Testis (tissue), 2 donors: ENCODE results near the gene FLT3LG.

ENCODE experiments used
- POLR2A ChIP-seq: fragments of 450-650 bp; IDR thresholded peaks from one replicate; pipeline ENCODE4 v1.6.1; 2017; ENCODE audit warnings: antibody characterized with exemption, mild to moderate bottlenecking, moderate library complexity
- TF ChIP-seq, protein P1 (sequence below), 3 experiments: fragments of 450-650 bp in 2 of 3; fragments of 200-600 bp in 1 of 3; sonication (generic) in 1 of 3; IDR thresholded peaks; one replicate each; pipeline ENCODE4 v1.5.1; 2016 to 2019; ENCODE audit warnings: antibody characterized with exemption in 3 of 3, mild to moderate bottlenecking in 2 of 3, moderate library complexity in 1 of 3

DNA sequence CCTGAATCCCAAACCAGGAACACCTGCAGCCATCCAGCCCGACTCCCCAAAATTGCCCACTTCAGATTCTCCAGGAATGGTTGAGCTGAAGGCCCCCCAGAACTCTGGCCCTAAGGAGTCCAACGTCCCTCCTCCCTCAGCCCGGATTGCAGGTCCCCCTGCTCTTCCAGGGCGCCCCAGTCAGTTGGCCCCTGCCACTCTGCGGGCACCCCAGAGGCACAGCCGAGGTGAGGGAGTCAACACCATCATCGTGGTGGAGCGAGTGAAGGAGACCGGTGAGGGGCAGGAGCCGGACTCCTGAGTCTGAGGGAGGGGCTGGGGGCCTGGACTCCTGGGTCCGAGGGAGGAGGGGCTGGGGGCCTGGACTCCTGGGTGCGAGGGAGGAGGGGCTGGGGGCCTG lies 46.7 kb upstream of the FLT3LG start:
- TF ChIP-seq, protein P1, sequence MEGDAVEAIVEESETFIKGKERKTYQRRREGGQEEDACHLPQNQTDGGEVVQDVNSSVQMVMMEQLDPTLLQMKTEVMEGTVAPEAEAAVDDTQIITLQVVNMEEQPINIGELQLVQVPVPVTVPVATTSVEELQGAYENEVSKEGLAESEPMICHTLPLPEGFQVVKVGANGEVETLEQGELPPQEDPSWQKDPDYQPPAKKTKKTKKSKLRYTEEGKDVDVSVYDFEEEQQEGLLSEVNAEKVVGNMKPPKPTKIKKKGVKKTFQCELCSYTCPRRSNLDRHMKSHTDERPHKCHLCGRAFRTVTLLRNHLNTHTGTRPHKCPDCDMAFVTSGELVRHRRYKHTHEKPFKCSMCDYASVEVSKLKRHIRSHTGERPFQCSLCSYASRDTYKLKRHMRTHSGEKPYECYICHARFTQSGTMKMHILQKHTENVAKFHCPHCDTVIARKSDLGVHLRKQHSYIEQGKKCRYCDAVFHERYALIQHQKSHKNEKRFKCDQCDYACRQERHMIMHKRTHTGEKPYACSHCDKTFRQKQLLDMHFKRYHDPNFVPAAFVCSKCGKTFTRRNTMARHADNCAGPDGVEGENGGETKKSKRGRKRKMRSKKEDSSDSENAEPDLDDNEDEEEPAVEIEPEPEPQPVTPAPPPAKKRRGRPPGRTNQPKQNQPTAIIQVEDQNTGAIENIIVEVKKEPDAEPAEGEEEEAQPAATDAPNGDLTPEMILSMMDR (IDR thresholded peaks at IDR 0.05): no peak
- TF ChIP-seq POLR2A: no peak
